Muscle layer of colon (tissue), 2 donors: Measurements from ENCODE around the gene EXOSC5.
"Not testable (repeated sequence)": the region's sequence is repeated elsewhere in the genome, so short reads cannot be mapped to it uniquely, and the experiment has no call there.

Experiments
- H3K27ac ChIP-seq: one replicate; pipeline ENCODE4 v1.7.0; 2013; ENCODE audit warnings: low read depth, mild to moderate bottlenecking, low read length, moderate library complexity
- H3K27me3 ChIP-seq, 2 donors: one replicate each; pipeline ENCODE4 v1.7.0; 2013; ENCODE audit warnings: low read length in 2 of 2, mild to moderate bottlenecking in 2 of 2; ENCODE audit not compliant: insufficient read depth in 2 of 2, control insufficient read depth in 1 of 2
- H3K36me3 ChIP-seq: one replicate; pipeline ENCODE4 v1.7.0; 2013; ENCODE audit warnings: mild to moderate bottlenecking, low read length; ENCODE audit not compliant: insufficient read depth
- H3K4me1 ChIP-seq: one replicate; pipeline ENCODE4 v1.7.0; 2013; ENCODE audit warnings: mild to moderate bottlenecking, low read length; ENCODE audit not compliant: insufficient read depth
- H3K4me3 ChIP-seq, 2 donors: one replicate each; pipeline ENCODE4 v1.7.0; 2013; ENCODE audit warnings: low read length in 2 of 2, low read depth in 1 of 2, mild to moderate bottlenecking in 1 of 2, moderate library complexity in 1 of 2
- H3K9ac ChIP-seq: one replicate; pipeline ENCODE4 v1.7.0; 2013; ENCODE audit warnings: low read length
- H3K9me3 ChIP-seq: one replicate; pipeline ENCODE4 v1.7.0; 2013; ENCODE audit warnings: mild to moderate bottlenecking, low read length
- donor health status: abdominal sarcoma.
- donor health status: Adenocarcinoma of cecum.

The EXOSC5 gene

GRCh38 chr19:41435376-41435775 lies 38.2 kb upstream of the EXOSC5 start:
- peaks cover 35% of the 10 kb centered on the region for H3K36me3 ChIP-seq
- not testable (repeated sequence) for H3K4me3 ChIP-seq, H3K27ac ChIP-seq, H3K27me3 ChIP-seq, H3K9ac ChIP-seq, H3K9me3 ChIP-seq
- peaks cover 13% of the 10 kb centered on the region for H3K4me1 ChIP-seq

- peaks cover 9% of the 10 kb centered on the region for H3K4me1 ChIP-seq
- no peaks in the 10 kb centered on the region for H3K9me3 ChIP-seq
- H3K27ac ChIP-seq = no peak overlapping the region
- peaks cover 35% of the 10 kb centered on the region for H3K36me3 ChIP-seq
- H3K9ac ChIP-seq = no peak overlapping the region
- H3K4me3 ChIP-seq = no peak overlapping the region
- no peaks in the 10 kb centered on the region for H3K27me3 ChIP-seq
These were observed 37.3 kb upstream of the EXOSC5 start for GRCh38 chr19:41434450-41434849.

GRCh38 chr19:41433171-41433570 lies 36.0 kb upstream of the EXOSC5 start:
- Histone ChIP-seq H3K4me3 (no peak overlapping the region), H3K9me3 (no peaks in the 10 kb centered on the region), H3K36me3 (peaks cover 35% of the 10 kb centered on the region), H3K9ac (no peak overlapping the region), H3K4me1 (peaks cover 5% of the 10 kb centered on the region), H3K27me3 (no peaks in the 10 kb centered on the region), H3K27ac (no peak overlapping the region)

- Histone ChIP-seq H3K4me3 (no peak overlapping the region), H3K9me3 (no peaks in the 10 kb centered on the region), H3K36me3 (peaks cover 35% of the 10 kb centered on the region), H3K4me1 (peaks cover 15% of the 10 kb centered on the region), H3K27ac (no peak overlapping the region), H3K9ac (no peak overlapping the region), H3K27me3 (no peaks in the 10 kb centered on the region)
These were observed 34.5 kb upstream of the EXOSC5 start for GRCh38 chr19:41431426-41432386.

GRCh38 chr19:41430922-41431321 lies 33.8 kb upstream of the EXOSC5 start:
- Histone ChIP-seq H3K4me1 (peaks cover 19% of the 10 kb centered on the region), H3K9me3 (no peaks in the 10 kb centered on the region), H3K27ac (no peak overlapping the region), H3K9ac (no peak overlapping the region), H3K27me3 (no peaks in the 10 kb centered on the region), H3K36me3 (peaks cover 32% of the 10 kb centered on the region), H3K4me3 (no peak overlapping the region)

- H3K9me3 ChIP-seq = no peaks in the 10 kb centered on the region
- H3K36me3 ChIP-seq = peaks cover 30% of the 10 kb centered on the region
- H3K4me1 ChIP-seq = peaks cover 19% of the 10 kb centered on the region
- peak overlapping the region; percentile 57 for H3K9ac ChIP-seq
- peak overlapping the region; percentile 83 to 93 for H3K4me3 ChIP-seq
- H3K27me3 ChIP-seq = no peaks in the 10 kb centered on the region
- peak overlapping the region; percentile 1 for H3K27ac ChIP-seq
These were observed 31.3 kb upstream of the EXOSC5 start for GRCh38 chr19:41428481-41428859.

GRCh38 chr19:41427647-41428480 lies 30.7 kb upstream of the EXOSC5 start:
- Histone ChIP-seq H3K27me3 (no peaks in the 10 kb centered on the region), H3K9me3 (no peaks in the 10 kb centered on the region), H3K4me1 (peaks cover 19% of the 10 kb centered on the region), H3K9ac (peak overlapping the region; percentile 57), H3K4me3 (peak overlapping the region; percentile 83 to 93), H3K27ac (peak overlapping the region; percentile 1), H3K36me3 (peaks cover 29% of the 10 kb centered on the region)

- Histone ChIP-seq H3K9me3 (no peaks in the 10 kb centered on the region), H3K27me3 (no peaks in the 10 kb centered on the region), H3K27ac (peak within 1 kb of the TSS; percentile 97), H3K36me3 (peaks cover 29% of the 10 kb centered on the region), H3K4me3 (peak within 1 kb of the TSS; percentile 83 to 93), H3K4me1 (peaks cover 19% of the 10 kb centered on the region), H3K9ac (peak within 1 kb of the TSS; percentile 99)
These were observed 29.9 kb upstream of the EXOSC5 start, which contains the start of gene B3GNT8 for GRCh38 chr19:41426952-41427646. B3GNT8 (minus strand) TSS chr19:41427374; CDS start chr19:41426778, 596 bp downstream.

GRCh38 chr19:41426116-41426841 lies 29.1 kb upstream of the EXOSC5 start:
- H3K36me3 ChIP-seq = peaks cover 23% of the 10 kb centered on the region
- peak overlapping the region; percentile 83 to 93 for H3K4me3 ChIP-seq
- H3K4me1 ChIP-seq = peaks cover 21% of the 10 kb centered on the region
- peak overlapping the region; percentile 97 for H3K27ac ChIP-seq
- no peaks in the 10 kb centered on the region for H3K27me3 ChIP-seq
- H3K9ac ChIP-seq = peak overlapping the region; percentile 99
- no peaks in the 10 kb centered on the region for H3K9me3 ChIP-seq

GRCh38 chr19:41425174-41426115 lies 28.3 kb upstream of the EXOSC5 start:
- Histone ChIP-seq H3K27me3 (no peaks in the 10 kb centered on the region), H3K4me3 (no peak overlapping the region), H3K9ac (no peak overlapping the region), H3K36me3 (peaks cover 23% of the 10 kb centered on the region), H3K4me1 (peaks cover 26% of the 10 kb centered on the region), H3K9me3 (no peaks in the 10 kb centered on the region), H3K27ac (no peak overlapping the region)
